Measurements from ENCODE around the gene CDH4. TPM values are rescaled to one million over a fixed set of nuclear protein-coding genes. Genes with fewer than 3 reads are reported as not detected.

Gene CDH4
- total and polyA plus RNA-seq, 2 of the 8 experiments (the other 6 are each of a cell fraction or from before 2014, with no cell fraction given), result 4.3 to 7.9 TPM

DNA sequence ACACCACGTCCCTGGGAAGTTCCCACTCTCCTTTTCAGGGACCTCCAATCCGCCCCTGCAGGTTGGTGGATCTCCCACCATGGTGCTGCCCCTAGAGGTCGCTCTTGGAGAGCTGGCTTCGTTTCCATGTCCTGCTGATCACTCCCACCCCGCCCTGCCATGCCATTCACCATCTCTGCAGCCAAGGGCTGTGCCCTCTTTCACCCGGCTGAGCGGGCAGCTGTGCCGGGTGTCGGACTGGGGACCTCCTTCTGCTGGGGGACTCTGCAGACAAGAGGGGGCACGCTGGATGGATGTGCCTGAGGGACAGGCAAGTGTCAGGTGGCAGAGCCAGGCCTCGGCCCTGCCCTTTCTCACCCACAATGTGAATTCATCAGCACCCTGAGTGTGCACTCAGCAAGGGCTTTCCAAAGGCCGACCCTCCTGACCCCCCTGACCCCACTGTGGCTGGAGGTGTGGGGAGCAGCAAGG, 347.0 kb downstream of the CDH4 start:
- WGBS, 2 experiments (ENCODE audit: extremely low coverage in 1 of 2, insufficient coverage in 1 of 2, insufficient read length in 1 of 2, insufficient replicate concordance in 2 of 2, low coverage in 1 of 2, low lambda C conversion rate in 2 of 2, missing lambda C conversion rate in 1 of 2), result 65% methylated on average over 11 of the region's 12 CpGs; no CpG with 5 or more reads in 1 of the 2 experiments

More for the DNA sequence above, 347.0 kb downstream of the CDH4 start:
- Histone ChIP-seq H3K27ac (ENCODE audit: low read depth, low read length) (no peak overlapping the region), H2BK5ac (ENCODE audit: low read depth, low read length) (no peak overlapping the region), H3K4me2 (ENCODE audit: insufficient read depth in 1 of 2, low read depth in 2 of 2, low read length in 2 of 2) (no peak overlapping the region), H2AK5ac (ENCODE audit: low read depth, low read length) (no peak overlapping the region), H3K56ac (replicated peaks; ENCODE audit: insufficient read length, low read depth, low read length) (no peak overlapping the region), H3K79me1 (ENCODE audit: low read depth, low read length) (no peaks in the 10 kb centered on the region), H4K20me1 (replicated peaks in 1 of 2; ENCODE audit: control insufficient read depth in 1 of 2, insufficient read depth in 2 of 2, low read length in 2 of 2) (no peaks in the 10 kb centered on the region), H3K27me3 (replicated peaks in 1 of 4; ENCODE audit: control insufficient read depth in 3 of 4, extremely low read depth in 1 of 4, insufficient read depth in 3 of 4, low read length in 3 of 4) (peaks cover 0 to 2% (median under 1%) of the 10 kb centered on the region in 4 experiments; a peak in 1 of 7 replicates), H3K4me3 (ENCODE audit: extremely low read depth in 1 of 4, insufficient read depth in 2 of 4, low read depth in 3 of 4, low read length in 4 of 4) (no peak overlapping the region), H3K36me3 (ENCODE audit: control insufficient read depth in 2 of 4, insufficient read depth in 4 of 4, low read length in 3 of 4) (no peaks in the 10 kb centered on the region), H2BK20ac (ENCODE audit: low read length) (no peak overlapping the region), H2BK15ac (ENCODE audit: low read length) (no peak overlapping the region), H4K91ac (replicated peaks; ENCODE audit: insufficient read length, low read length) (no peak overlapping the region), H3K79me2 (ENCODE audit: control insufficient read depth in 1 of 2, insufficient read depth in 2 of 2, low read length in 2 of 2) (no peaks in the 10 kb centered on the region), H3K4ac (replicated peaks; ENCODE audit: insufficient read length, low read depth, low read length) (no peak overlapping the region), H3K4me1 (replicated peaks in 1 of 4; ENCODE audit: control insufficient read depth in 3 of 4, insufficient read depth in 4 of 4, low read length in 3 of 4) (peaks cover 0 to 7% (median 0%) of the 10 kb centered on the region in 4 experiments; a peak in 3 of 7 replicates), H3K18ac (ENCODE audit: extremely low read depth, low read length) (0 out of 2 replicates have a peak overlapping the region, but pooled peaks have one; percentile 19), H3K14ac (ENCODE audit: insufficient read length) (no peak overlapping the region), H3K23ac (ENCODE audit: insufficient read length) (no peak overlapping the region), H2BK12ac (ENCODE audit: low read depth, low read length) (no peak overlapping the region), H4K5ac (ENCODE audit: insufficient read length, low read depth, low read length) (no peak overlapping the region), H4K8ac (ENCODE audit: extremely low read depth, insufficient read depth, low read length) (no peak overlapping the region), H3K23me2 (ENCODE audit: low read depth, low read length) (no peaks in the 10 kb centered on the region), H2AFZ (ENCODE audit: low read length) (no peak overlapping the region), H3K9me3 (ENCODE audit: insufficient read depth in 2 of 2, low read depth in 1 of 2, low read length in 1 of 2) (peaks cover 19 to 24% of the 10 kb centered on the region in 2 experiments), H3K9ac (replicated peaks in 1 of 4; ENCODE audit: extremely low read depth in 1 of 4, low read depth in 3 of 4, low read length in 3 of 4) (no peak overlapping the region), H2BK120ac (replicated peaks; ENCODE audit: low read depth, low read length) (no peak overlapping the region)
- ChIA-PET POLR2A (ENCODE audit: partially characterized antibody) (no interaction called here), CTCF (ENCODE audit: partially characterized antibody) (interaction anchor here (0.7 to 2.6 kb wide), 17 partner anchors 9 to 346 kb away, joined by 3 to 10 read pairs (median 3); no protein-coding TSS in a partner anchor)
- peak; percentile 74 for TF ChIP-seq RAD21 (IDR thresholded peaks at IDR 0.05 in 1 of 2, conservative IDR thresholded peaks at IDR 0.05 in 1 of 2; ENCODE audit: low read depth in 2 of 2, low read length in 2 of 2)
- no peak for TF ChIP-seq PHF8 (conservative IDR thresholded peaks at IDR 0.05; ENCODE audit: low read depth, low read length)
- no peak for TF ChIP-seq RFX5 (IDR thresholded peaks at IDR 0.05; ENCODE audit: borderline replicate concordance, low read depth, low read length)
- TF ChIP-seq YY1 (IDR thresholded peaks at IDR 0.05; ENCODE audit: low read depth, low read length), result 0 out of 2 replicates have a peak, but pooled peaks have one; percentile 15
- TF ChIP-seq CTCF (IDR thresholded peaks at IDR 0.05; ENCODE audit: control extremely low read depth in 1 of 3, insufficient read depth in 1 of 3, low read depth in 1 of 3, low read length in 3 of 3), result peak; percentile 74 to 84 (median 76)
- DNase-seq (ENCODE audit: low read depth in 1 of 2, low spot score in 2 of 2) (peak in 1 of 2 experiments; percentile 82), FAIRE-seq (peak; percentile 55)

Measured in H1 (cell line).